HL-60/S4 (cell line): ENCODE measurements around the gene NFATC2.
"Not testable (repeated sequence)": the region's sequence is repeated elsewhere in the genome, so short reads cannot be mapped to it uniquely, and the experiment has no call there.

Experiments
- in situ Hi-C: fragments of 300-500 bp; cut with MboI; formaldehyde crosslinking; loops from 2 replicates; pipeline ENCODE4 v1.14.3; 2022; ENCODE audit warnings: low sequenced_read_pairs

Gene NFATC2

GRCh38 chr20:51481341-51481914 lies 61.1 kb downstream of the NFATC2 start:
- in situ Hi-C loops: no loop called here

GRCh38 chr20:51480507-51481270 lies 61.8 kb downstream of the NFATC2 start:
- in situ Hi-C loops: no loop called here

- in situ Hi-C loops: not testable (repeated sequence)
These were observed 66.4 kb downstream of the NFATC2 start for GRCh38 chr20:51476106-51476505.

GRCh38 chr20:51473771-51474170 lies 68.7 kb downstream of the NFATC2 start:
- in situ Hi-C loops: no loop called here

DNA sequence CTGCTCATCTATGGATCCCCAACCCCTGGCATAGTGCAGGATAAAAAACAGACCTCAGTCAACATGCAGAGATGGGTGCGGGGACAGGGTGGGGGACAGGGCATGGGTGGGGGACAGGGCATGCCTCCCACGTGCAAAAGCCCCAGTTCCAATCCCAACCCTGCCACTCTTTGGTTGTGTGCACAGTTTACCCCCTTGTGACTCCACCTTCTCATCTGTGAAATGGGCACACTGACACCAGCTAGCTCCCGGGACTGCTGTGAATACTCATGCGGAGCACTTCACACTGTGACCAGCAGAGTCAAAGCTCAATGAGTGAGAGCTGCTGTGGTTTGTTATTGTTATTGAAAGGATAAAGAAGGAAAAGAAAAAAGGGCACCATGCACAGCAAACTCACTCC lies 69.3 kb downstream of the NFATC2 start:
- in situ Hi-C loops: no loop called here

DNA sequence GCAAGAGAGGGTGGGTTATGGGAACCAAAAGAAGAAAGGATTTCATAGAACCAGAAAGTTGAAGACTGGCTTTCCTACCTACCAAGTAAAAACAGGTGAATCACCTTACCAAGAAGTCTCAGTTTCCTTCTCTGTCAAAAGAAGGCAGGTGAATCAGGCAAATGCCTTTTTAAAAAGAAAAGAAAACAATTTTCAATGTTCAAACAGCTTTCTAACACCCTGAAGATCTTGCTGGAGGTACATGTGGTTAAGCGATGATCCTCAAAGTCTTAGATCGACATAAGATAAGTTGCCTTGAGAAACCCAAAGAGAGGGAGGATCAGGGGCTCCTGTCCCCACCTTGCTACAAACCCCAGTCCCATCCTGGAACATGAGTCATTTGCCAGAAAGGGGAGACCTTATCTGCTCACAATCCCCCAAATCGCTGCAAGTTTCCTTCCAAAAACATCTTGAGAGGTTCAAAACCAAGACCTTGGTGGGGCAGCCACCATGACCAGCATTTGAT lies 71.6 kb downstream of the NFATC2 start:
- in situ Hi-C loops: no loop called here

- in situ Hi-C loops: no loop called here
These were observed 72.1 kb downstream of the NFATC2 start for GRCh38 chr20:51470499-51470820.

GRCh38 chr20:51469578-51470498 lies 72.7 kb downstream of the NFATC2 start:
- in situ Hi-C loops: no loop called here

DNA sequence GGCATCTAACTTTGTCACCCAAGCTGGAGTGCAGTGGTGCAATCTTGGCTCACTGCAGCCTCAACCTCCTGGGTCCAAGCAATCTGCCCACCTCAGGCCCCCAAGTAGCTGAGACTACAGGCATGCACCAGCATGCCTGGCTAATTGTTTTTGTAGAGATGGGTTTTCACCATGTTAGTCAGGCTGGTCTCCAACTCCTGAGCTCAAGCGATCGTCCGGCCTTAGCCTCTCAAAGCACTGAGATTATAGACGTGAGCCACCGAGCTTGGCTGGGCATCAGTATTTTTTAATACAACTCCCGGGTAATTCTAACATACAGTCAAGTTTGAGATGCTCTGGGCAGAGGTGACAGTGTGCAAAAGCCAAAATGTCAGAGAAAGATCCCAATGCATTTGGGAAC lies 73.5 kb downstream of the NFATC2 start:
- in situ Hi-C loops: no loop called here

DNA sequence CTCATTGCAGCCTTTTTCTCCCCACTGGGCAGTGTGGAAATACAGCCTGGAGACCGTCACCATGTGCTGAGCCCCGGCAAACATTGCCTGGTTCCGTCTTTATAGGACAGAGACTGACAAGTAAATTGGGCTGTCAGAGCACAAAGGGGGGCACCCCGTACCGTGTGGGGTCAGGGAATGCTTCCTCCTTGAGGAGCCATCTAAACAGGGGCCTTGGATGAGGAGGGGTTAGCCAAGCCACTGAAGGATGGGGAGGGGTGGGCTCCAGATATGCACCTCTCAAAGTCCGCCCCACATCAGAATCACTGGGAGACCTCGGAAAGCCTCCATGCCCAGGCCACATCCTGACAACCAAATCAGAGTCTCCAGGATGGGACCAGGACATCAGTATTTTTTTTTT lies 73.9 kb downstream of the NFATC2 start:
- in situ Hi-C loops: no loop called here

- in situ Hi-C loops: no loop called here
These were observed 74.4 kb downstream of the NFATC2 start for GRCh38 chr20:51467956-51468626.

DNA sequence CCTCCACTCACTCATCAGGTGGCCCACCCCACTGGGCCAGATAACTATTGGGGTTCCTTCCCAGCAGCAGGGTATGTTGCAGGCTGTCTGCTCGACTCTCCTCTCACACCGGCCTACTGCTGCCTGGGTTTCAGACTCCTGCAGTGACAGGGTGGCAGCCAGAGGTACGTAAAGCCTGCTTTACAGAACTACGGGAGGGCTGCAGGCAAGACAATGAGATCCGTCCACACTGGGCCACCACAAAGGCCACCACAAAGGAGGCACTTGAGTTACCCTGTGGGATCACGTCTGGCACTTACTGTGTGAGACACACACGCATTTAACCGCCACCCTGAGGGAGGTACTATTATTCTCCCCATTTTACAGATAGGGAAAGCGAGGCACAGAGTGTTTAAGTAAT lies 78.5 kb downstream of the NFATC2 start:
- in situ Hi-C loops: no loop called here

- in situ Hi-C loops: no loop called here
These were observed 79.0 kb downstream of the NFATC2 start for GRCh38 chr20:51463560-51463959.

DNA sequence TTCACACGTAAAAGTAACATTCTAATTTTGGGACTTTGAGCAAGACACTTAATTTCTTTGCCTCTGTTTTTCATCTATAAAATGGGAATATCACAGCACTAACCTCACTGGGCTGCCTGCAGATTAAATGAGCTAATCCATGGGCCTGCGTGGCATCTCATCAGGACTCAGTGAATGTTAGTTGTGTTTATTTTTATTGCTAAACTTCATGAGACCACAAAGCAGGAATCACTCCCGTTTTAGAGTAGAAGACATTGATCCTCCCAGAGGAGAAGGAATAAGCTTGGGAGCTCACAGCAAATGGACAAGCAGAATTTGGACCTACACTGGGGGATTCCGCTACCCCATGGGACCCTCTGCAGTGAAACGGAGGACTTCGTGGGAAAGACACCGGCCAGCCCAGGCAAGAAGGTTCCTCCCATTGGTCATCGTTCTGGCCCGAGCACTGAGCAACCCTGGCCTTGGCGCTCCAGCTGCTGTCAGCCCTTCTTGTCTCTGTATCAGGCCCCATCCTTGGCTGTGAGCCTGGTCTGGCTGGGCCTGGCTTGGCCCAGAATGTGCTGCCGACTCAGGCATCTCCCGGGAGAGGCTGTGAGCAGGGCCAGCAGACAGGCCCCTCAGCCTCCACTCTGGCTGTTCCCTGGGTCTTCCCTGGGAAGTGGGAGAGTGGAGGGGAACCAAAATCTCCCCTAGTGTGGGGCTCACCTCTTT lies 79.8 kb downstream of the NFATC2 start:
- in situ Hi-C loops: no loop called here

GRCh38 chr20:51461846-51462245 lies 80.7 kb downstream of the NFATC2 start:
- in situ Hi-C loops: not testable (repeated sequence)

- in situ Hi-C loops: no loop called here
These were observed 81.2 kb downstream of the NFATC2 start for GRCh38 chr20:51461306-51461705.

GRCh38 chr20:51460569-51461265 lies 81.8 kb downstream of the NFATC2 start:
- in situ Hi-C loops: no loop called here

GRCh38 chr20:51460163-51460562 lies 82.4 kb downstream of the NFATC2 start:
- in situ Hi-C loops: no loop called here

DNA sequence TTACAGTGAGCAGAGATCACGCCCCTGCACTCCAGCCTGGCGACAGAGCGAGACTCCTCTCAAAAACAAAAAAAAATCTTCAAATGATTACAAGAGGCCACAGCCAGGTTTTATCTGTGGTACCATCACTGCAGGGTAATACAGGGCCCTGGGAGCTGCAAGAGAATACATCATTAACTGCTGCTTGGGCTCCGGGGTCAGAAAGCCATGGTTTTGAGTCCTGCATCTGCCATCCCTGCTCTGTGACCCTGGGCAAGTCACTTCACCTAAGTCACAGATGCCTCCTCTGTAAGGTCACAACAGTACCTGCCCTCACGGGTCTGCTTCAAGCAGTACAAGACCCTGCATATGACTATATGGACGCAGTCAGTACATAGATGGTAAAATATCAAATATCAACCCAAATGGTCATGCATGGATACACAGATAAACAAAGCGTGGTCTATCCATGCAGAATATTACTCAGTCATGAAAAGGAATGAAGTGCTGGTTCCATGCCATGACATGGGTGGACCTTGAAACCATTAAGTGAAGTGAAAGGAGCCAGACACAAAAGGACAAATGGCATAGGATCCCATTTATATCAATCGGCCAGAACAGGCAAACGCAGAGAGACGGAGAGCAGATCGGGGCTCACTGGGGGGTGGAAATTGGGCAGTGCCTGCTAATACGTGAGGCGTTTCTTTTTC lies 83.6 kb downstream of the NFATC2 start:
- in situ Hi-C loops: no loop called here
